SU-DHL-6 (cell line): Measurements from ENCODE around the gene BZW2.

Experiments used
- H2AFZ ChIP-seq: fragments of 200-600 bp; sonication (generic); 2 replicates; pipeline ENCODE4 v1.6.1; 2014; ENCODE audit warnings: low read depth, mild to moderate bottlenecking, moderate library complexity, mixed read lengths, antibody characterized with exemption, low read length; ENCODE audit not compliant: severe bottlenecking
- H3F3A ChIP-seq: fragments of 200-600 bp; shearing (Covaris generic); 2 replicates; pipeline ENCODE4 v1.6.0; 2016; ENCODE audit warnings: antibody characterized with exemption, mild to moderate bottlenecking; ENCODE audit not compliant: insufficient read depth
- H3K27ac ChIP-seq: fragments of 200-600 bp; sonication (generic); 2 replicates; pipeline ENCODE4 v1.5.1; 2016; ENCODE audit warnings: low read depth, mild to moderate bottlenecking, low read length, moderate library complexity, mixed read lengths
- H3K27me3 ChIP-seq: fragments of 200-600 bp; sonication (generic), shearing (Covaris generic); 2 replicates; pipeline ENCODE4 v1.6.0; 2014; ENCODE audit warnings: mild to moderate bottlenecking, low read length
- H3K36me3 ChIP-seq: fragments of 200-600 bp; sonication (generic); 2 replicates; pipeline ENCODE4 v1.6.1; 2014; ENCODE audit warnings: mild to moderate bottlenecking, low read length, mixed read lengths
- H3K4me2 ChIP-seq: fragments of 300-600, 200-600 bp; shearing (Covaris generic), sonication (generic); 2 replicates; pipeline ENCODE4 v1.6.0; 2014; ENCODE audit warnings: low read length, low read depth, mild to moderate bottlenecking; ENCODE audit not compliant: poor library complexity, severe bottlenecking
- H3K4me3 ChIP-seq: fragments of 200-600 bp; sonication (generic); 2 replicates; pipeline ENCODE4 v1.5.1; 2014; ENCODE audit warnings: antibody characterized with exemption, low read length, mild to moderate bottlenecking, mixed read lengths; ENCODE audit not compliant: insufficient read depth, poor library complexity, severe bottlenecking
- H3K79me2 ChIP-seq: fragments of 200-600 bp; sonication (generic); 2 replicates; pipeline ENCODE4 v1.6.1; 2014; ENCODE audit warnings: mild to moderate bottlenecking, low read length, moderate library complexity; ENCODE audit not compliant: insufficient read depth
- H3K9ac ChIP-seq: fragments of 200-600 bp; sonication (generic); 2 replicates; pipeline ENCODE4 v1.7.0; 2014; ENCODE audit warnings: mild to moderate bottlenecking, low read length
- H3K9me2 ChIP-seq: fragments of 200-600 bp; sonication (generic); replicated peaks from 2 replicates; pipeline ENCODE4 v1.6.1; 2014; ENCODE audit warnings: low read length; ENCODE audit not compliant: insufficient read depth
- H3K9me3 ChIP-seq: fragments of 200-600 bp; sonication (generic); 2 replicates; pipeline ENCODE4 v1.6.1; 2014; ENCODE audit warnings: low read length, mixed read lengths; ENCODE audit not compliant: insufficient read depth
- H4K20me1 ChIP-seq: fragments of 200-600 bp; sonication (generic); 2 replicates; pipeline ENCODE4 v1.6.1; 2014; ENCODE audit warnings: low read depth, mild to moderate bottlenecking, antibody characterized with exemption, low read length, moderate library complexity, mixed read lengths
- CTCF ChIP-seq: fragments of 200-600 bp; sonication (generic); IDR thresholded peaks from one replicate; pipeline ENCODE4 v1.5.1; 2017; ENCODE audit warnings: antibody characterized with exemption, mild to moderate bottlenecking, low read length, moderate library complexity; ENCODE audit not compliant: insufficient read depth, poor library complexity, severe bottlenecking
- EZH2phosphoT487 ChIP-seq: fragments of 200-600 bp; sonication (generic), shearing (Covaris generic); conservative IDR thresholded peaks from 2 replicates; pipeline ENCODE4 v1.6.1; 2018; ENCODE audit warnings: mild to moderate bottlenecking, antibody characterized with exemption, low read length, moderate library complexity, mixed read lengths

The BZW2 gene

GRCh38 chr7:16744518-16745250 is 98.7 kb downstream of the BZW2 start:
- H4K20me1 ChIP-seq: no peaks in the 10 kb centered on the region
- no peak overlapping the region for H3K27ac ChIP-seq
- H3K27me3 ChIP-seq: no peaks in the 10 kb centered on the region
- no peak overlapping the region for H3K4me3 ChIP-seq
- no peak overlapping the region for H3K4me2 ChIP-seq
- no peaks in the 10 kb centered on the region for H3K79me2 ChIP-seq
- no peak overlapping the region for H3K9ac ChIP-seq
- H3K9me2 ChIP-seq: no peaks in the 10 kb centered on the region
- TF ChIP-seq CTCF (no peak), EZH2phosphoT487 (no peak)
- no peaks in the 10 kb centered on the region for H3K36me3 ChIP-seq
- H3F3A ChIP-seq: no peaks in the 10 kb centered on the region
- H2AFZ ChIP-seq: no peak overlapping the region
- H3K9me3 ChIP-seq: no peaks in the 10 kb centered on the region

- Histone ChIP-seq H2AFZ (no peak overlapping the region), H3K36me3 (no peaks in the 10 kb centered on the region), H4K20me1 (no peaks in the 10 kb centered on the region), H3K27me3 (no peaks in the 10 kb centered on the region), H3K9me3 (no peaks in the 10 kb centered on the region), H3K27ac (no peak overlapping the region), H3K4me2 (no peak overlapping the region), H3K4me3 (no peak overlapping the region), H3K9ac (no peak overlapping the region), H3K79me2 (no peaks in the 10 kb centered on the region), H3F3A (no peaks in the 10 kb centered on the region), H3K9me2 (no peaks in the 10 kb centered on the region)
- TF ChIP-seq CTCF (no peak), EZH2phosphoT487 (no peak)
Observed at GRCh38 chr7:16745645-16746044, 99.7 kb downstream of the BZW2 start.

- H3K9me3 ChIP-seq: no peaks in the 10 kb centered on the region
- H2AFZ ChIP-seq: no peak overlapping the region
- no peak overlapping the region for H3K4me2 ChIP-seq
- no peaks in the 10 kb centered on the region for H3K36me3 ChIP-seq
- no peaks in the 10 kb centered on the region for H3K79me2 ChIP-seq
- H3K4me3 ChIP-seq: no peak overlapping the region
- no peaks in the 10 kb centered on the region for H3F3A ChIP-seq
- TF ChIP-seq CTCF (no peak), EZH2phosphoT487 (no peak)
- H3K27me3 ChIP-seq: no peaks in the 10 kb centered on the region
- H3K9me2 ChIP-seq: no peaks in the 10 kb centered on the region
- no peak overlapping the region for H3K27ac ChIP-seq
- no peak overlapping the region for H3K9ac ChIP-seq
- H4K20me1 ChIP-seq: no peaks in the 10 kb centered on the region
Observed at GRCh38 chr7:16747102-16747501, 101.1 kb downstream of the BZW2 start.
